Osteoblast (primary cell): ENCODE data around the gene CLEC18A. TPM values are rescaled to one million over a fixed set of nuclear protein-coding genes. Genes with fewer than 3 reads are reported as not detected.
A peak's percentile ranks its signal among the peaks of the same experiment; 100 is the strongest.

ENCODE experiments used
- DNase-seq: peaks from one replicate; pipeline ENCODE4 v3.0.0; 2011; ENCODE audit warnings: low spot score, mixed read lengths; ENCODE audit not compliant: insufficient read length; ENCODE audit errors: missing footprints
- H2AFZ ChIP-seq: 2 replicates; pipeline ENCODE4 v1.6.0; 2011; ENCODE audit warnings: mild to moderate bottlenecking, low read length
- H3K27ac ChIP-seq: 2 replicates; pipeline ENCODE4 v1.5.1; 2011; ENCODE audit warnings: mild to moderate bottlenecking, low read depth, low read length, moderate library complexity
- H3K27me3 ChIP-seq: 2 replicates; pipeline ENCODE4 v1.6.0; 2012; ENCODE audit warnings: mild to moderate bottlenecking, control low read depth, inconsistent platforms, low read length, moderate library complexity; ENCODE audit not compliant: insufficient read depth
- H3K36me3 ChIP-seq: 2 replicates; pipeline ENCODE4 v1.5.1; 2011; ENCODE audit warnings: mild to moderate bottlenecking, low read length, control low read depth, moderate library complexity; ENCODE audit not compliant: insufficient read depth
- H3K4me1 ChIP-seq: 2 replicates; pipeline ENCODE4 v1.5.1; 2011; ENCODE audit warnings: mild to moderate bottlenecking, low read length, control low read depth, moderate library complexity; ENCODE audit not compliant: insufficient read depth
- H3K4me2 ChIP-seq: 2 replicates; pipeline ENCODE4 v1.6.0; 2011; ENCODE audit warnings: mild to moderate bottlenecking, low read length; ENCODE audit not compliant: insufficient read depth
- H3K4me3 ChIP-seq: fragments of 200-600 bp; sonication (generic); 3 replicates; pipeline ENCODE4 v1.5.1; 2012; ENCODE audit warnings: mild to moderate bottlenecking, low read length, inconsistent platforms; ENCODE audit not compliant: insufficient read depth
- H3K79me2 ChIP-seq: 2 replicates; pipeline ENCODE4 v1.6.0; 2012; ENCODE audit warnings: mild to moderate bottlenecking, low read length, control low read depth, inconsistent platforms; ENCODE audit not compliant: insufficient read depth
- H3K9me3 ChIP-seq: 2 replicates; pipeline ENCODE4 v1.5.1; 2011; ENCODE audit warnings: low read depth, low read length, control low read depth
- H4K20me1 ChIP-seq: 2 replicates; pipeline ENCODE4 v1.6.0; 2012; ENCODE audit warnings: mild to moderate bottlenecking, low read length, control low read depth; ENCODE audit not compliant: insufficient read depth
- total RNA-seq: library from RNA; depleted of rRNA; stranded (reverse); fragments of >200 nt; gene quantifications from 2 replicates; pipeline ENCODE4 v1.2.3, GENCODE V29; 2012
- TF ChIP-seq, protein P1 (sequence below): IDR thresholded peaks from 2 replicates; pipeline ENCODE4 v1.5.1; 2011; ENCODE audit warnings: mild to moderate bottlenecking, low read depth, low read length, moderate library complexity; ENCODE audit errors: extremely low read depth

Gene CLEC18A
- total RNA-seq, 1 donor = 1.1 TPM

GRCh38 chr16:69929480-69929879, 21.7 kb upstream of the CLEC18A start:
- no peak overlapping the region for H3K27ac ChIP-seq
- no peak overlapping the region for H2AFZ ChIP-seq
- TF ChIP-seq, protein P1, sequence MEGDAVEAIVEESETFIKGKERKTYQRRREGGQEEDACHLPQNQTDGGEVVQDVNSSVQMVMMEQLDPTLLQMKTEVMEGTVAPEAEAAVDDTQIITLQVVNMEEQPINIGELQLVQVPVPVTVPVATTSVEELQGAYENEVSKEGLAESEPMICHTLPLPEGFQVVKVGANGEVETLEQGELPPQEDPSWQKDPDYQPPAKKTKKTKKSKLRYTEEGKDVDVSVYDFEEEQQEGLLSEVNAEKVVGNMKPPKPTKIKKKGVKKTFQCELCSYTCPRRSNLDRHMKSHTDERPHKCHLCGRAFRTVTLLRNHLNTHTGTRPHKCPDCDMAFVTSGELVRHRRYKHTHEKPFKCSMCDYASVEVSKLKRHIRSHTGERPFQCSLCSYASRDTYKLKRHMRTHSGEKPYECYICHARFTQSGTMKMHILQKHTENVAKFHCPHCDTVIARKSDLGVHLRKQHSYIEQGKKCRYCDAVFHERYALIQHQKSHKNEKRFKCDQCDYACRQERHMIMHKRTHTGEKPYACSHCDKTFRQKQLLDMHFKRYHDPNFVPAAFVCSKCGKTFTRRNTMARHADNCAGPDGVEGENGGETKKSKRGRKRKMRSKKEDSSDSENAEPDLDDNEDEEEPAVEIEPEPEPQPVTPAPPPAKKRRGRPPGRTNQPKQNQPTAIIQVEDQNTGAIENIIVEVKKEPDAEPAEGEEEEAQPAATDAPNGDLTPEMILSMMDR = no peak
- peak; percentile 79 for DNase-seq
- H4K20me1 ChIP-seq = peaks cover 4% of the 10 kb centered on the region
- no peaks in the 10 kb centered on the region for H3K9me3 ChIP-seq
- peaks cover 66% of the 10 kb centered on the region for H3K36me3 ChIP-seq
- no peak overlapping the region for H3K4me3 ChIP-seq
- H3K27me3 ChIP-seq = no peaks in the 10 kb centered on the region
- H3K4me2 ChIP-seq = no peak overlapping the region
- H3K79me2 ChIP-seq = peaks cover 54% of the 10 kb centered on the region
- peaks cover 45% of the 10 kb centered on the region for H3K4me1 ChIP-seq

DNA sequence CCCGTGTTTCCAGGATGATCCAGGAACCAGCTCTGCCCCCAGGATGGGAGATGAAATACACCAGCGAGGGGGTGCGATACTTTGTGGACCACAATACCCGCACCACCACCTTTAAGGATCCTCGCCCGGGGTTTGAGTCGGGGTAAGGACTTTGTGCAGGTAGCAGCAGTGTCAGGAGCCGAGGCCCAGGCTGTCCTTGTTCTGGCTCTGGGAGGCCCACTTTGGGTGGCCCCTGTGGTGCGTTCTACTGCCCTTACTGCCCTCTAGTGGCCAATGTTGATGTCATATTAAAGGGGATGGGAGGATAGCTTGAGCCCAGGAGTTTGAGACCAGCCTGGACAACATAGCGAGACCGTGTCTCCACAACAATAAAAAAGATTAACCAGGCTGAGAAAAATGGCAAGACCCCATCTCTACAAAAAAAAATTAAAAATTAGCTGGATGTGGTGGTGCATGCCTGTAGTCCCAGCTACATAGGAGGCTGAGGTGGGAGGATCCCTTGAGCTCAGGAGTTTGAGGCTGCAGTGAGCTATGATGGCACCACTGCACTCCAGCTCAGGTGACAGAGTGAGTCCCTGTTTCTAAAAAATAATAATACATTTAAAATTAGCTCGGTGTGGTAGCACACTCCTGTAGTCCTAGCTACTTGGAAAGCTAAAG, 20.9 kb upstream of the CLEC18A start:
- Histone ChIP-seq H3K27me3 (no peaks in the 10 kb centered on the region), H3K9me3 (no peaks in the 10 kb centered on the region), H3K36me3 (peaks cover 74% of the 10 kb centered on the region), H2AFZ (no peak overlapping the region), H3K4me1 (peaks cover 39% of the 10 kb centered on the region), H3K27ac (peak overlapping the region; percentile 16), H3K4me2 (no peak overlapping the region), H4K20me1 (peaks cover 4% of the 10 kb centered on the region), H3K79me2 (peaks cover 54% of the 10 kb centered on the region), H3K4me3 (no peak overlapping the region)
- peak; percentile 96 for DNase-seq
- TF ChIP-seq, protein P1 = peak; percentile 79

DNA sequence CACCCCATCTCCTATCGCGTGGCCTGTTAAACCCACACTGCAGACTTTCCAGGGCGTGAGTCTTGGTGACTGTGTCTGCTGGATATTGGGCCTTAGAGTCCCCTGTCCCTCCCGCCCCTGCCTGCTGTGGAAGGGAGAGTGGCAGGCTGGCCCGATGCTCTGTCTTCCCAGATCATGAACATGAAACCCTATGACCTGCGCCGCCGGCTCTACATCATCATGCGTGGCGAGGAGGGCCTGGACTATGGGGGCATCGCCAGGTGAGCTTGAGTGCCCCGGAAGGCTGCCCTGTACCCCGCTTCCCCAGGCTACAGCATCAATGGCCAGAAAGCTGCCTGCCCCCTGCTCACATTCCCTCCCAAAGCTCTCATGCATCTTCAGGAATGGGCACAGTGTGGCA, 19.5 kb upstream of the CLEC18A start:
- TF ChIP-seq, protein P1 = no peak

DNA sequence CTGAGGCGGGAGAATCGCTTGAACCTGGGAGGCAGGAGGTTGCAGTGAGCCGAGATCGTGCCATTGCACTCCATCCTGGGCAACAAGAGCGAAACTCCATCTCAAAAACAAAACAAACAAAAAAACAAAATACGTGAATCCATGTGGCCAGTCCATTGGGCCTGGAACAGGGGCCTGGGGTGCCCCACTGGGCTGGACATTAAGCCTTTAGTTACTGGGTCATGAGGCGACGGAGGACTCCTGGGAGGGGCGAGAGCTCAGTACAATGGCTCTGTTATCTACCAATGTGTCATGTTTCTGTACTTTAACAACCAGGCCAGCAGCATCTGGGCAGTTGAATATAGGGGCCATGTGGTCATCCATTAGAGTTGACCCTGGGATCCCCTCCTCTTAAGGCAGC, 18.9 kb upstream of the CLEC18A start:
- no peaks in the 10 kb centered on the region for H3K27me3 ChIP-seq
- TF ChIP-seq, protein P1 = no peak
- DNase-seq = peak; percentile 35
- peaks cover 11% of the 10 kb centered on the region for H4K20me1 ChIP-seq
- peaks cover 88% of the 10 kb centered on the region for H3K36me3 ChIP-seq
- no peak overlapping the region for H3K27ac ChIP-seq
- H3K9me3 ChIP-seq = no peaks in the 10 kb centered on the region
- H3K4me1 ChIP-seq = peaks cover 19% of the 10 kb centered on the region
- H3K4me3 ChIP-seq = no peak overlapping the region
- H3K79me2 ChIP-seq = peaks cover 34% of the 10 kb centered on the region
- no peak overlapping the region for H2AFZ ChIP-seq
- no peak overlapping the region for H3K4me2 ChIP-seq

More for the DNA sequence above, 19.5 kb upstream of the CLEC18A start:
- no peak overlapping the region for H3K4me3 ChIP-seq
- H4K20me1 ChIP-seq = peaks cover 10% of the 10 kb centered on the region
- no peak overlapping the region for H3K4me2 ChIP-seq
- no peak overlapping the region for H2AFZ ChIP-seq
- no peaks in the 10 kb centered on the region for H3K27me3 ChIP-seq
- peaks cover 25% of the 10 kb centered on the region for H3K4me1 ChIP-seq
- no peaks in the 10 kb centered on the region for H3K9me3 ChIP-seq
- DNase-seq = peak; percentile 29
- H3K79me2 ChIP-seq = peaks cover 40% of the 10 kb centered on the region
- H3K36me3 ChIP-seq = peaks cover 82% of the 10 kb centered on the region
- H3K27ac ChIP-seq = no peak overlapping the region
